HEK293 (cell line): ENCODE measurements around the gene CAB39.

Experiments
- SP2 ChIP-seq: fragments of 450-650 bp; formaldehyde crosslinking; IDR thresholded peaks from 2 replicates; pipeline ENCODE4 v1.5.1; 2016; ENCODE audit warnings: missing biosample characterization, missing genetic modification characterization
- TCF7L2 ChIP-seq: IDR thresholded peaks from 2 replicates; pipeline ENCODE4 v1.6.1; 2011; ENCODE audit warnings: low read depth, mild to moderate bottlenecking, inconsistent platforms, low read length, moderate library complexity, borderline replicate concordance
- TRIM28 ChIP-seq: IDR thresholded peaks from 2 replicates; pipeline ENCODE4 v1.6.1; 2011; ENCODE audit warnings: low read length, control low read depth, borderline replicate concordance
- ZNF138 ChIP-seq: fragments of 450-650 bp; formaldehyde crosslinking; IDR thresholded peaks from 2 replicates; pipeline ENCODE4 v1.5.1; 2016; ENCODE audit warnings: missing biosample characterization, missing genetic modification characterization, borderline replicate concordance
- ZNF223 ChIP-seq: fragments of 450-650 bp; formaldehyde crosslinking; IDR thresholded peaks from 2 replicates; pipeline ENCODE4 v1.5.1; 2016; ENCODE audit warnings: missing biosample characterization, missing genetic modification characterization
- ZNF274 ChIP-seq, 2 experiments: fragments of 200-500 bp in 1 of 2; fragments of 450-650 bp in 1 of 2; sonication (Bioruptor generic) in 1 of 2; formaldehyde crosslinking in 1 of 2; IDR thresholded peaks; 2 replicates each; pipeline versions ENCODE4 v1.5.1 to v1.6.1; 2014 to 2016; ENCODE audit warnings: borderline replicate concordance in 1 of 2, inconsistent platforms in 1 of 2, low read length in 1 of 2, missing biosample characterization in 1 of 2, missing genetic modification characterization in 1 of 2
- ZNF423 ChIP-seq: fragments of 450-650 bp; formaldehyde crosslinking; IDR thresholded peaks from 2 replicates; pipeline ENCODE4 v1.5.1; 2016; ENCODE audit warnings: missing biosample characterization, missing genetic modification characterization
- ZNF426 ChIP-seq: fragments of 450-650 bp; formaldehyde crosslinking; IDR thresholded peaks from 2 replicates; pipeline ENCODE4 v1.5.1; 2017; ENCODE audit warnings: missing biosample characterization, missing genetic modification characterization, mild to moderate bottlenecking, inconsistent platforms, moderate library complexity
- ZNF664 ChIP-seq: fragments of 450-650 bp; formaldehyde crosslinking; IDR thresholded peaks from 2 replicates; pipeline ENCODE4 v1.5.1; 2016; ENCODE audit warnings: missing biosample characterization, missing genetic modification characterization
- ZNF777 ChIP-seq: fragments of 450-650 bp; formaldehyde crosslinking; IDR thresholded peaks from 2 replicates; pipeline ENCODE4 v1.5.1; 2017; ENCODE audit warnings: missing biosample characterization, missing genetic modification characterization, borderline replicate concordance

GRCh38 chr2:230781130-230781797 lies 68.6 kb downstream of the CAB39 start:
- no peak for TF ChIP-seq ZNF423 (tag by site-specific recombination)
- no peak for TF ChIP-seq TCF7L2
- TF ChIP-seq SP2 (tag by site-specific recombination): no peak
- TF ChIP-seq ZNF426: no peak
- TF ChIP-seq ZNF777 (tag by site-specific recombination): no peak
- no peak for TF ChIP-seq ZNF138 (tag by site-specific recombination)
- no peak for TF ChIP-seq ZNF223 (tag by site-specific recombination)
- TF ChIP-seq TRIM28: no peak
- TF ChIP-seq ZNF664: no peak
- no peak for TF ChIP-seq ZNF274 (IDR thresholded peaks at IDR 0.05; ENCODE audit: low read length)
- no peak for TF ChIP-seq ZNF274 (tag by site-specific recombination; IDR thresholded peaks at IDR 0.05; ENCODE audit: borderline replicate concordance)
